ENCODE measurements around the gene RRAS2. TPM values are rescaled to one million over a fixed set of nuclear protein-coding genes. Genes with fewer than 3 reads are reported as not detected.

Gene RRAS2
- total and polyA plus RNA-seq, 4 donors, result 21.2 to 73.5 (median 35.0) TPM

GRCh38 chr11:14312736-14313438 is 46.1 kb downstream of the RRAS2 start:
- no peak overlapping the region for H3K27ac ChIP-seq (ENCODE audit: low read depth in 1 of 2, low read length in 1 of 2)
- no peaks in the 10 kb centered on the region for H3K36me3 ChIP-seq (ENCODE audit: control insufficient read depth in 4 of 4, insufficient read depth in 4 of 4, low read length in 4 of 4)
- ATAC-seq (ENCODE audit: insufficient read depth, low FRiP score) (no peak), DNase-seq (no peak)
- no peak for TF ChIP-seq CTCF (IDR thresholded peaks at IDR 0.05; ENCODE audit: control extremely low read depth, extremely low read depth)
- no peaks in the 10 kb centered on the region for H3K9me3 ChIP-seq (ENCODE audit: control insufficient read depth in 4 of 4, insufficient read depth in 3 of 4, low read length in 3 of 4)
- H3K4me3 ChIP-seq, result no peak overlapping the region
- H3K9ac ChIP-seq (ENCODE audit: insufficient read depth in 1 of 2, low read length in 2 of 2), result no peak overlapping the region
- peaks cover 0 to 13% (median 4%) of the 10 kb centered on the region in 5 donors for H3K4me1 ChIP-seq (ENCODE audit: control insufficient read depth in 5 of 5, insufficient read depth in 5 of 5, low read length in 5 of 5)
- H3K27me3 ChIP-seq (ENCODE audit: control insufficient read depth in 3 of 3, insufficient read depth in 3 of 3, low read length in 2 of 3), result no peaks in the 10 kb centered on the region
- 69 to 84% methylated on average over 4 of the region's 4 CpGs for WGBS, 2 donors

GRCh38 chr11:14310679-14311078 is 48.3 kb downstream of the RRAS2 start:
- H3K36me3 ChIP-seq (ENCODE audit: control insufficient read depth in 4 of 4, insufficient read depth in 4 of 4, low read length in 4 of 4), result no peaks in the 10 kb centered on the region
- no peak overlapping the region for H3K4me3 ChIP-seq
- WGBS, 2 donors, result 64 to 71% methylated on average over 1 of the region's 1 CpG
- no peak for TF ChIP-seq CTCF (IDR thresholded peaks at IDR 0.05; ENCODE audit: control extremely low read depth, extremely low read depth)
- H3K27me3 ChIP-seq (ENCODE audit: control insufficient read depth in 3 of 3, insufficient read depth in 3 of 3, low read length in 2 of 3), result no peaks in the 10 kb centered on the region
- no peaks in the 10 kb centered on the region for H3K9me3 ChIP-seq (ENCODE audit: control insufficient read depth in 4 of 4, insufficient read depth in 3 of 4, low read length in 3 of 4)
- H3K27ac ChIP-seq (ENCODE audit: low read depth in 1 of 2, low read length in 1 of 2), result no peak overlapping the region
- DNase-seq (no peak), ATAC-seq (ENCODE audit: insufficient read depth, low FRiP score) (no peak)
- no peak overlapping the region for H3K9ac ChIP-seq (ENCODE audit: insufficient read depth in 1 of 2, low read length in 2 of 2)
- H3K4me1 ChIP-seq (ENCODE audit: control insufficient read depth in 5 of 5, insufficient read depth in 5 of 5, low read length in 5 of 5), result peaks cover 0 to 13% (median 6%) of the 10 kb centered on the region in 5 donors

- DNase-seq, result no peak
- Histone ChIP-seq H3K9me3 (ENCODE audit: control insufficient read depth in 4 of 4, insufficient read depth in 3 of 4, low read length in 3 of 4) (no peaks in the 10 kb centered on the region), H3K27ac (ENCODE audit: low read depth in 1 of 2, low read length in 1 of 2) (no peak overlapping the region), H3K4me1 (ENCODE audit: control insufficient read depth in 5 of 5, insufficient read depth in 5 of 5, low read length in 5 of 5) (peaks cover 0 to 13% (median 6%) of the 10 kb centered on the region in 5 donors), H3K27me3 (ENCODE audit: control insufficient read depth in 3 of 3, insufficient read depth in 3 of 3, low read length in 2 of 3) (no peaks in the 10 kb centered on the region), H3K9ac (ENCODE audit: insufficient read depth in 1 of 2, low read length in 2 of 2) (no peak overlapping the region), H3K4me3 (no peak overlapping the region), H3K36me3 (ENCODE audit: control insufficient read depth in 4 of 4, insufficient read depth in 4 of 4, low read length in 4 of 4) (no peaks in the 10 kb centered on the region)
- no peak for ATAC-seq (ENCODE audit: insufficient read depth, low FRiP score)
- 75 to 86% methylated on average over 4 of the region's 4 CpGs for WGBS, 2 donors
- no peak for TF ChIP-seq CTCF (IDR thresholded peaks at IDR 0.05; ENCODE audit: control extremely low read depth, extremely low read depth)
Observed at GRCh38 chr11:14309425-14310192, 49.4 kb downstream of the RRAS2 start.
